Naive thymus-derived CD4-positive, alpha-beta T cell (primary cell): ENCODE data around the gene THSD4. TPM values are rescaled to one million over a fixed set of nuclear protein-coding genes. Genes with fewer than 3 reads are reported as not detected.

Experiments used
- ATAC-seq: fragments of 150-1000 bp; cut with Tn5 transposase; 2 replicates; pipeline ENCODE4 v1.10.0; 2021; ENCODE audit warnings: mild to moderate bottlenecking, moderate library complexity
- CTCF ChIA-PET: fragments of 350-600 bp; sonication (Branson Sonifier 250); formaldehyde crosslinking; loops from one replicate; lab custom pipeline; 2021; ENCODE audit warnings: antibody characterized with exemption; lab: Charles Lee
- POLR2A ChIA-PET: fragments of 350-600 bp; sonication (Branson Sonifier 250); formaldehyde crosslinking; loops from one replicate; lab custom pipeline; 2021; ENCODE audit warnings: antibody characterized with exemption, inconsistent platforms; lab: Charles Lee
- DNase-seq, 9 donors: peaks; one replicate each; pipeline versions ENCODE4 v3.0.0 to v3.0.0-alpha.2; 2020 to 2022; ENCODE audit warnings: mixed read lengths in 1 of 9
- H3K27ac ChIP-seq: one replicate; pipeline ENCODE4 v1.7.0; 2013; ENCODE audit warnings: mild to moderate bottlenecking, low read depth, low read length, moderate library complexity
- H3K27me3 ChIP-seq, 2 donors: one replicate each; pipeline ENCODE4 v1.7.0; 2013; ENCODE audit warnings: low read length in 2 of 2, mild to moderate bottlenecking in 2 of 2, moderate library complexity in 2 of 2; ENCODE audit not compliant: control insufficient read depth in 2 of 2, insufficient read depth in 2 of 2
- H3K36me3 ChIP-seq, 3 experiments: 1 replicate in 2 of 3; 2 replicates in 1 of 3; pipeline ENCODE4 v1.7.0; 2013; ENCODE audit warnings: low read length in 3 of 3, mild to moderate bottlenecking in 3 of 3, moderate library complexity in 1 of 3; ENCODE audit not compliant: insufficient read depth in 3 of 3, control insufficient read depth in 2 of 3
- H3K4me1 ChIP-seq, 2 donors: one replicate each; pipeline ENCODE4 v1.7.0; 2013; ENCODE audit warnings: low read length in 2 of 2, mild to moderate bottlenecking in 2 of 2, moderate library complexity in 1 of 2; ENCODE audit not compliant: control insufficient read depth in 2 of 2, insufficient read depth in 2 of 2
- H3K4me3 ChIP-seq: 2 replicates; pipeline ENCODE4 v1.7.0; 2013; ENCODE audit warnings: mild to moderate bottlenecking, low read length
- H3K9me3 ChIP-seq, 3 experiments: 1 replicate in 2 of 3; 2 replicates in 1 of 3; pipeline ENCODE4 v1.7.0; 2013; ENCODE audit warnings: low read length in 3 of 3; ENCODE audit not compliant: control insufficient read depth in 2 of 3
- H3K27ac Mint-ChIP-seq, 9 donors: one replicate each; pipeline ENCODE4 v1.8.0; 2020 to 2022; ENCODE audit warnings: mixed read lengths in 9 of 9, mild to moderate bottlenecking in 8 of 9, moderate library complexity in 5 of 9, inconsistent platforms in 2 of 9
- H3K27me3 Mint-ChIP-seq, 5 donors: one replicate each; pipeline ENCODE4 v1.8.0; 2021 to 2022; ENCODE audit warnings: mixed read lengths in 5 of 5, mild to moderate bottlenecking in 1 of 5
- H3K36me3 Mint-ChIP-seq, 5 donors: one replicate each; pipeline ENCODE4 v1.8.0; 2020 to 2022; ENCODE audit warnings: mixed read lengths in 5 of 5, mild to moderate bottlenecking in 3 of 5, inconsistent platforms in 1 of 5
- H3K4me1 Mint-ChIP-seq, 7 donors: one replicate each; pipeline ENCODE4 v1.8.0; 2020 to 2022; ENCODE audit warnings: mixed read lengths in 7 of 7, mild to moderate bottlenecking in 3 of 7, inconsistent platforms in 1 of 7
- H3K4me3 Mint-ChIP-seq, 10 donors: one replicate each; pipeline ENCODE4 v1.8.0; 2020 to 2022; ENCODE audit warnings: mild to moderate bottlenecking in 10 of 10, mixed read lengths in 10 of 10, moderate library complexity in 6 of 10, inconsistent platforms in 2 of 10
- H3K9me3 Mint-ChIP-seq, 11 donors: one replicate each; pipeline ENCODE4 v1.8.0; 2020 to 2022; ENCODE audit warnings: mixed read lengths in 11 of 11, mild to moderate bottlenecking in 4 of 11, inconsistent platforms in 1 of 11, moderate library complexity in 1 of 11
- intact Hi-C, 2 donors: fragments of 100-400 bp; cut with micrococcal nuclease; formaldehyde crosslinking; loops; one replicate each; pipeline ENCODE4 v1.15.1; 2023
- polyA plus RNA-seq, 2 donors: library from polyadenylated mRNA; unstranded; fragments of 300-500 nt; fragmentation: Illumina TruSeq; gene quantifications; one replicate each; pipeline ENCODE4 v1.2.3, GENCODE V29; 2021
- total RNA-seq, 6 experiments: library from RNA in 5 of 6; stranded (reverse) in 5 of 6; gene quantifications; 1 replicate in 5 of 6; 2 replicates in 1 of 6; pipeline ENCODE4 v1.2.3 and lab custom pipeline; 2021 to 2026

The THSD4 gene
- total and polyA plus RNA-seq, 7 experiments from 2014 or later: not detected

- H3K4me1 ChIP-seq: no peaks in the 10 kb centered on the region
- Mint-ChIP-seq H3K9me3 (peaks cover 0 to 20% (median 5%) of the 10 kb centered on the region in 11 donors), H3K4me3 (no peak overlapping the region), H3K36me3 (peaks cover 0 to 4% (median 0%) of the 10 kb centered on the region in 5 donors), H3K27me3 (peaks cover 0 to 39% (median 28%) of the 10 kb centered on the region in 5 donors), H3K27ac (no peak overlapping the region), H3K4me1 (no peaks in the 10 kb centered on the region)
- ATAC-seq (no peak), DNase-seq (no peak)
- H3K9me3 ChIP-seq: no peaks in the 10 kb centered on the region
- H3K27ac ChIP-seq: no peak overlapping the region
- H3K27me3 ChIP-seq: no peaks in the 10 kb centered on the region
- CTCF ChIA-PET: no interaction called here
- intact Hi-C loops: no loop called here
- no peaks in the 10 kb centered on the region for H3K36me3 ChIP-seq
- H3K4me3 ChIP-seq: no peak overlapping the region
- POLR2A ChIA-PET: no interaction called here
These were observed 488.1 kb downstream of the THSD4 start for GRCh38 chr15:71603379-71603778.

- Mint-ChIP-seq H3K4me3 (no peak overlapping the region), H3K4me1 (no peaks in the 10 kb centered on the region), H3K27me3 (peaks cover 8 to 41% (median 23%) of the 10 kb centered on the region in 5 donors), H3K27ac (no peak overlapping the region), H3K9me3 (peaks cover 0 to 20% (median 5%) of the 10 kb centered on the region in 11 donors), H3K36me3 (peaks cover 0 to 4% (median 0%) of the 10 kb centered on the region in 5 donors)
- H3K4me3 ChIP-seq: no peak overlapping the region
- ChIA-PET POLR2A (no interaction called here), CTCF (no interaction called here)
- no peaks in the 10 kb centered on the region for H3K9me3 ChIP-seq
- intact Hi-C loops: no loop called here
- peaks cover 0 to 3% of the 10 kb centered on the region in 2 donors for H3K27me3 ChIP-seq
- DNase-seq: no peak
- H3K36me3 ChIP-seq: no peaks in the 10 kb centered on the region
- no peaks in the 10 kb centered on the region for H3K4me1 ChIP-seq
- no peak overlapping the region for H3K27ac ChIP-seq
- ATAC-seq: no peak
These were observed 492.1 kb downstream of the THSD4 start for GRCh38 chr15:71607383-71607782.

GRCh38 chr15:71610728-71611552 is 495.7 kb downstream of the THSD4 start:
- Mint-ChIP-seq H3K4me1 (no peaks in the 10 kb centered on the region), H3K9me3 (no peaks in the 10 kb centered on the region), H3K27me3 (peaks cover 18 to 39% (median 29%) of the 10 kb centered on the region in 5 donors), H3K4me3 (no peak overlapping the region), H3K36me3 (no peaks in the 10 kb centered on the region), H3K27ac (no peak overlapping the region)
- no peak for ATAC-seq
- no peaks in the 10 kb centered on the region for H3K36me3 ChIP-seq
- intact Hi-C loops: no loop called here
- no peaks in the 10 kb centered on the region for H3K9me3 ChIP-seq
- H3K4me1 ChIP-seq: no peaks in the 10 kb centered on the region
- H3K4me3 ChIP-seq: no peak overlapping the region
- ChIA-PET POLR2A (no interaction called here), CTCF (no interaction called here)
- no peak for DNase-seq
- H3K27ac ChIP-seq: no peak overlapping the region
- H3K27me3 ChIP-seq: peaks cover 0 to 3% of the 10 kb centered on the region in 2 donors

GRCh38 chr15:71611553-71612396 is 496.5 kb downstream of the THSD4 start:
- Histone ChIP-seq H3K27me3 (peaks cover 0 to 3% of the 10 kb centered on the region in 2 donors), H3K4me3 (no peak overlapping the region), H3K9me3 (no peaks in the 10 kb centered on the region), H3K4me1 (no peaks in the 10 kb centered on the region), H3K27ac (no peak overlapping the region), H3K36me3 (no peaks in the 10 kb centered on the region)
- ChIA-PET CTCF (no interaction called here), POLR2A (no interaction called here)
- Mint-ChIP-seq H3K36me3 (no peaks in the 10 kb centered on the region), H3K27me3 (peaks cover 22 to 41% (median 29%) of the 10 kb centered on the region in 5 donors), H3K4me3 (no peak overlapping the region), H3K27ac (no peak overlapping the region), H3K9me3 (no peaks in the 10 kb centered on the region), H3K4me1 (no peaks in the 10 kb centered on the region)
- intact Hi-C loops: no loop called here
- ATAC-seq (no peak), DNase-seq (no peak)

- ChIA-PET POLR2A (no interaction called here), CTCF (no interaction called here)
- no peaks in the 10 kb centered on the region for H3K36me3 Mint-ChIP-seq
- no peaks in the 10 kb centered on the region for H3K4me1 Mint-ChIP-seq
- H3K4me3 Mint-ChIP-seq: no peak overlapping the region
- DNase-seq (no peak), ATAC-seq (no peak)
- H3K27ac ChIP-seq: no peak overlapping the region
- H3K27me3 ChIP-seq: peaks cover 0 to 3% of the 10 kb centered on the region in 2 donors
- intact Hi-C loops: no loop called here
- peaks cover 18 to 36% (median 23%) of the 10 kb centered on the region in 5 donors for H3K27me3 Mint-ChIP-seq
- no peak overlapping the region for H3K4me3 ChIP-seq
- H3K9me3 ChIP-seq: no peaks in the 10 kb centered on the region
- no peaks in the 10 kb centered on the region for H3K9me3 Mint-ChIP-seq
- H3K36me3 ChIP-seq: no peaks in the 10 kb centered on the region
- no peaks in the 10 kb centered on the region for H3K4me1 ChIP-seq
- no peak overlapping the region for H3K27ac Mint-ChIP-seq
These were observed 497.1 kb downstream of the THSD4 start for GRCh38 chr15:71612397-71612722.

- Histone ChIP-seq H3K4me3 (no peak overlapping the region), H3K27ac (no peak overlapping the region), H3K36me3 (no peaks in the 10 kb centered on the region), H3K27me3 (peaks cover 0 to 3% of the 10 kb centered on the region in 2 donors), H3K9me3 (no peaks in the 10 kb centered on the region), H3K4me1 (no peaks in the 10 kb centered on the region)
- Mint-ChIP-seq H3K9me3 (no peaks in the 10 kb centered on the region), H3K36me3 (no peaks in the 10 kb centered on the region), H3K27me3 (peaks cover 13 to 33% (median 22%) of the 10 kb centered on the region in 5 donors), H3K4me3 (no peak overlapping the region), H3K27ac (no peak overlapping the region), H3K4me1 (no peaks in the 10 kb centered on the region)
- intact Hi-C loops: no loop called here
- ATAC-seq (no peak), DNase-seq (no peak)
- ChIA-PET POLR2A (no interaction called here), CTCF (no interaction called here)
These were observed 497.6 kb downstream of the THSD4 start for GRCh38 chr15:71612869-71613268.
